ENCODE results near the gene APOC3. TPM values are rescaled to one million over a fixed set of nuclear protein-coding genes. Genes with fewer than 3 reads are reported as not detected.

Gene APOC3
- total and polyA plus RNA-seq, 10 of the 15 experiments (the other 5 are each of a cell fraction or from before 2014, with no cell fraction given), result 1.9 TPM; not detected in 9

GRCh38 chr11:116822575-116822974 is 7.1 kb upstream of the APOC3 start:
- 28% methylated on average over 5 of the region's 5 CpGs for WGBS (ENCODE audit: insufficient coverage, insufficient replicate concordance, low lambda C conversion rate, missing lambda C conversion rate)
- no peaks in the 10 kb centered on the region for H3K27me3 ChIP-seq (replicated peaks in 1 of 2; ENCODE audit: control insufficient read depth in 2 of 2, insufficient read depth in 2 of 2, low read length in 1 of 2)
- no peak overlapping the region for H3K4me3 ChIP-seq
- no peak for DNase-seq (ENCODE audit: low read depth, low spot score)
- no TSS peak for BruUV-seq (replicated peaks)
- ATAC-seq, result no peak
- no peak for TF ChIP-seq PRDM15 (CRISPR knock-in tag; IDR thresholded peaks at IDR 0.05)
- TF ChIP-seq POU2F2 (IDR thresholded peaks at IDR 0.05; ENCODE audit: borderline replicate concordance, low read depth, low read length), result no peak
- TF ChIP-seq HDGF (IDR thresholded peaks at IDR 0.05), result no peak
- no peak for TF ChIP-seq TAF1 (IDR thresholded peaks at IDR 0.05; ENCODE audit: borderline replicate concordance, low read depth, low read length)
- TF ChIP-seq CHD1 (IDR thresholded peaks at IDR 0.05; ENCODE audit: low read depth, low read length), result no peak
- TF ChIP-seq NBN (IDR thresholded peaks at IDR 0.05), result no peak
- no peak for TF ChIP-seq TCF12 (IDR thresholded peaks at IDR 0.05; ENCODE audit: low read depth, low read length)
- TF ChIP-seq FOXK2 (IDR thresholded peaks at IDR 0.05), result no peak
- TF ChIP-seq CBX3 (IDR thresholded peaks at IDR 0.05; ENCODE audit: borderline replicate concordance, low read depth), result no peak
- no peak for TF ChIP-seq BRCA1 (IDR thresholded peaks at IDR 0.05; ENCODE audit: low read depth, low read length)
- TF ChIP-seq SRF (IDR thresholded peaks at IDR 0.05; ENCODE audit: low read depth in 2 of 2, low read length in 2 of 2), result no peak
- no peak overlapping the region for H3K4me2 ChIP-seq (ENCODE audit: control insufficient read depth, insufficient read depth)
- no peak overlapping the region for H3K9ac ChIP-seq (ENCODE audit: control insufficient read depth, insufficient read depth, low read length)
- H3K79me2 ChIP-seq (ENCODE audit: control insufficient read depth, insufficient read depth, low read length), result no peaks in the 10 kb centered on the region
- intact Hi-C loops (cut with micrococcal nuclease; ENCODE audit: unreplicated experiment) (no loop called here), in situ Hi-C loops (cut with MboI) (no loop called here)
- no peak for FAIRE-seq
- no peak overlapping the region for H3K27ac ChIP-seq (ENCODE audit: control insufficient read depth, insufficient read depth)
- no peak overlapping the region for H2AFZ ChIP-seq (ENCODE audit: control insufficient read depth, low read depth, low read length)
- H3K4me1 ChIP-seq (ENCODE audit: control insufficient read depth, insufficient read depth, low read length), result no peaks in the 10 kb centered on the region
- RAD21 ChIA-PET (ENCODE audit: unreplicated experiment), result no interaction called here
- POLR2A ChIA-PET, result interaction anchor here (0.6 kb wide), 1 partner anchor 34 kb away, joined by 3 read pairs; no protein-coding TSS in a partner anchor
- CTCF ChIA-PET, result interaction anchor here (2.9 to 3.2 kb wide), 2 partner anchors 13 to 32 kb away, joined by 10 to 17 read pairs; partner anchors contain the start of gene APOA5
- SMC1A ChIA-PET (ENCODE audit: uncharacterized antibody, unreplicated experiment), result interaction anchor here (1.1 to 1.4 kb wide), 2 partner anchors 31 to 150 kb away, joined by 3 read pairs; no protein-coding TSS in a partner anchor
- no peaks in the 10 kb centered on the region for H3K9me3 ChIP-seq (replicated peaks; ENCODE audit: control insufficient read depth, insufficient read depth, low read length)
- no peaks in the 10 kb centered on the region for H4K20me1 ChIP-seq (ENCODE audit: control insufficient read depth, insufficient read depth)
- H3K36me3 ChIP-seq (ENCODE audit: control insufficient read depth in 2 of 2, insufficient read depth in 2 of 2, low read length in 1 of 2), result no peaks in the 10 kb centered on the region
